H1 (cell line): ENCODE results near the gene SIX5. TPM values are rescaled to one million over a fixed set of nuclear protein-coding genes. Genes with fewer than 3 reads are reported as not detected.

Source experiments
- ASH2L ChIP-seq: fragments of 200-600, 300-600 bp; sonication (generic); IDR thresholded peaks from one replicate; pipeline ENCODE4 v1.7.1; 2017; ENCODE audit warnings: low read length
- ATF3 ChIP-seq: IDR thresholded peaks from 2 replicates; pipeline ENCODE4 v1.6.1; 2011; ENCODE audit warnings: low read depth, mild to moderate bottlenecking, low read length; ENCODE audit not compliant: insufficient read depth
- CBX8 ChIP-seq: fragments of 300-800, 300-1000 bp; sonication (generic); IDR thresholded peaks from 2 replicates; pipeline ENCODE4 v1.7.1; 2016; ENCODE audit warnings: low read depth, low read length, borderline replicate concordance
- CHD1 ChIP-seq: IDR thresholded peaks from 2 replicates; pipeline ENCODE4 v1.6.1; 2012; ENCODE audit warnings: low read depth, low read length, improper control_type of control experiment
- CTBP2 ChIP-seq: IDR thresholded peaks from 2 replicates; pipeline ENCODE4 v1.7.0; 2011; ENCODE audit warnings: borderline replicate concordance, mild to moderate bottlenecking, moderate library complexity, mixed read lengths, low read length; ENCODE audit not compliant: insufficient read depth, insufficient read length
- EGR1 ChIP-seq: IDR thresholded peaks from 2 replicates; pipeline ENCODE4 v1.6.1; 2011; ENCODE audit warnings: low read depth, low read length, borderline replicate concordance
- EP300 ChIP-seq, 2 experiments: IDR thresholded peaks; 1 replicate in 1 of 2; 2 replicates in 1 of 2; pipeline ENCODE4 v1.6.1; 2011 to 2012; ENCODE audit warnings: low read depth in 2 of 2, low read length in 2 of 2, mild to moderate bottlenecking in 2 of 2, borderline replicate concordance in 1 of 2, inconsistent platforms in 1 of 2, moderate library complexity in 1 of 2
- FOSL1 ChIP-seq: IDR thresholded peaks from 2 replicates; pipeline ENCODE4 v1.6.1; 2011; ENCODE audit warnings: mild to moderate bottlenecking, low read depth, low read length, moderate library complexity; ENCODE audit not compliant: insufficient read depth
- HDAC2 ChIP-seq, 2 experiments: fragments of 300-600 bp in 1 of 2; sonication (generic) in 1 of 2; IDR thresholded peaks; 2 replicates each; pipeline ENCODE4 v1.6.1; 2011 to 2012; ENCODE audit warnings: low read depth in 2 of 2, low read length in 2 of 2, mild to moderate bottlenecking in 2 of 2, moderate library complexity in 2 of 2, borderline replicate concordance in 1 of 2, inconsistent platforms in 1 of 2
- KDM5A ChIP-seq: fragments of 200-600 bp; IDR thresholded peaks from 2 replicates; pipeline ENCODE4 v1.7.1; 2012; ENCODE audit warnings: mild to moderate bottlenecking, low read length, inconsistent platforms, mixed read lengths
- NANOG ChIP-seq: IDR thresholded peaks from 2 replicates; pipeline ENCODE4 v1.6.1; 2011; ENCODE audit warnings: low read length, low read depth, mild to moderate bottlenecking, inconsistent platforms; ENCODE audit not compliant: insufficient read depth, poor library complexity, severe bottlenecking
- NRF1 ChIP-seq: IDR thresholded peaks from 2 replicates; pipeline ENCODE4 v1.6.1; 2011; ENCODE audit warnings: mild to moderate bottlenecking, low read depth, low read length, improper control_type of control experiment
- RAD21 ChIP-seq, 2 experiments: IDR thresholded peaks in 1 of 2; conservative IDR thresholded peaks in 1 of 2; 2 replicates each; pipeline ENCODE4 v1.6.1; 2011; ENCODE audit warnings: low read depth in 2 of 2, low read length in 2 of 2, improper control_type of control experiment in 1 of 2, inconsistent platforms in 1 of 2, mild to moderate bottlenecking in 1 of 2, moderate library complexity in 1 of 2
- SIN3A ChIP-seq, 2 experiments: IDR thresholded peaks in 1 of 2; conservative IDR thresholded peaks in 1 of 2; 2 replicates each; pipeline ENCODE4 v1.6.1; 2011 to 2012; ENCODE audit warnings: low read length in 2 of 2, improper control_type of control experiment in 1 of 2, low read depth in 1 of 2, mild to moderate bottlenecking in 1 of 2
- SIRT6 ChIP-seq: IDR thresholded peaks from one replicate; pipeline ENCODE4 v1.7.1; 2012; ENCODE audit warnings: low read length, inconsistent platforms
- SIX5 ChIP-seq: IDR thresholded peaks from 2 replicates; pipeline ENCODE4 v1.6.1; 2011; ENCODE audit warnings: mild to moderate bottlenecking, low read depth, low read length
- SP1 ChIP-seq: IDR thresholded peaks from 2 replicates; pipeline ENCODE4 v1.6.1; 2011; ENCODE audit warnings: low read depth, low read length
- SUZ12 ChIP-seq: fragments of 200-600 bp; sonication (generic); IDR thresholded peaks from 2 replicates; pipeline ENCODE4 v1.6.1; 2012; ENCODE audit warnings: mild to moderate bottlenecking, inconsistent platforms, low read length, moderate library complexity, mixed read lengths
- TAF1 ChIP-seq: IDR thresholded peaks from 2 replicates; pipeline ENCODE4 v1.6.1; 2011; ENCODE audit warnings: mild to moderate bottlenecking, low read depth, low read length
- TAF7 ChIP-seq: optimal IDR thresholded peaks from 2 replicates; pipeline ENCODE3; 2011; ENCODE audit warnings: low read depth, mild to moderate bottlenecking, inconsistent platforms, low read length, moderate library complexity, borderline replicate concordance
- TBP ChIP-seq: IDR thresholded peaks from 2 replicates; pipeline ENCODE4 v1.6.1; 2011; ENCODE audit warnings: low read depth, low read length, improper control_type of control experiment
- YY1 ChIP-seq: IDR thresholded peaks from 2 replicates; pipeline ENCODE4 v1.6.1; 2011; ENCODE audit warnings: low read depth, mild to moderate bottlenecking, low read length
- polyA plus RNA-seq, 7 experiments: library from polyadenylated mRNA; depleted of rRNA in 3 of 7; stranded (reverse) in 5 of 7; unstranded in 2 of 7; fragments of >200 nt in 5 of 7; fragments of 200-250 nt in 2 of 7; gene quantifications; 1 replicate in 5 of 7; 2 replicates in 1 of 7; 4 replicates in 1 of 7; pipeline versions ENCODE4 v1.2.1 to v1.2.3, GENCODE V29; 2011 to 2013; ENCODE audit warnings: missing spikeins in 2 of 7, mixed read lengths in 2 of 7
- total RNA-seq: library from RNA; stranded (reverse); fragmentation: NEBNext Ultra II Directional; extraction: Animal tissue kit (Norgen Biotek cat#: 25700); gene quantifications from 2 replicates; pipeline ENCODE4 v1.2.1, GENCODE V29; 2021

Gene SIX5
- total and polyA plus RNA-seq, 2 of the 8 experiments (the other 6 are each of a cell fraction or from before 2014, with no cell fraction given), result 20.9 to 24.2 TPM

- no peak for TF ChIP-seq CBX8
- TF ChIP-seq HDAC2 (IDR thresholded peaks at IDR 0.05; ENCODE audit: borderline replicate concordance in 1 of 2, low read depth in 2 of 2, low read length in 2 of 2), result peak in 1 of 2 experiments; percentile 80; a peak in 1 of 4 replicates
- TF ChIP-seq EP300 (IDR thresholded peaks at IDR 0.05; ENCODE audit: borderline replicate concordance in 1 of 2, low read depth in 2 of 2, low read length in 2 of 2), result no peak; a peak in 1 of 3 replicates
- peak; percentile 3 to 67; a peak in 2 of 4 replicates for TF ChIP-seq SIN3A (conservative IDR thresholded peaks at IDR 0.05 in 1 of 2, IDR thresholded peaks at IDR 0.05 in 1 of 2; ENCODE audit: low read depth in 1 of 2, low read length in 2 of 2)
- no peak for TF ChIP-seq KDM5A
- TF ChIP-seq ASH2L, result no peak
- TF ChIP-seq SUZ12, result no peak
- peak; percentile 75 for TF ChIP-seq TAF7
- no peak for TF ChIP-seq CHD1
- peak; percentile 56 to 81 for TF ChIP-seq RAD21 (IDR thresholded peaks at IDR 0.05 in 1 of 2, conservative IDR thresholded peaks at IDR 0.05 in 1 of 2; ENCODE audit: low read depth in 2 of 2, low read length in 2 of 2)
- TF ChIP-seq NRF1, result no peak
- TF ChIP-seq YY1, result no peak
- peak; percentile 59 for TF ChIP-seq TAF1
- no peak for TF ChIP-seq SIRT6
- TF ChIP-seq FOSL1, result no peak
- TF ChIP-seq ATF3, result no peak
- no peak; the same call in 1 of the 2 replicates for TF ChIP-seq TBP
- no peak for TF ChIP-seq SIX5
- peak; percentile 53; the same call in 1 of the 2 replicates for TF ChIP-seq EGR1
- TF ChIP-seq NANOG, result no peak
- TF ChIP-seq SP1, result peak; percentile 81; the same call in 1 of the 2 replicates
- TF ChIP-seq CTBP2, result no peak
Observed at GRCh38 chr19:45770192-45771101, 1.4 kb upstream of the SIX5 start (continued).
